WTC11 (cell line): ENCODE measurements around the gene AP3B2. TPM values are rescaled to one million over a fixed set of nuclear protein-coding genes. Genes with fewer than 3 reads are reported as not detected.

Source experiments
- ATAC-seq: fragments of 200-7000 bp; cut with Tn5 transposase; 2 replicates; pipeline ENCODE4 v1.10.0; 2021; ENCODE audit warnings: mild to moderate bottlenecking, moderate library complexity
- CTCF ChIA-PET: fragments of 300-600 bp; sonication (Branson Sonifier 250); formaldehyde crosslinking; loops from one replicate; lab custom pipeline; 2021; ENCODE audit warnings: antibody characterized with exemption; lab: Charles Lee
- POLR2A ChIA-PET: fragments of 350-600 bp; sonication (Branson Sonifier 250); formaldehyde crosslinking; loops from one replicate; lab custom pipeline; 2021; ENCODE audit warnings: antibody characterized with exemption; lab: Charles Lee
- DNase-seq: peaks from one replicate; pipeline ENCODE4 v3.0.0; 2021; ENCODE audit warnings: low spot score
- H3K27ac Mint-ChIP-seq: 2 replicates; pipeline ENCODE4 v1.8.0; 2021; ENCODE audit warnings: mixed read lengths
- H3K27me3 Mint-ChIP-seq: 2 replicates; pipeline ENCODE4 v1.8.0; 2021; ENCODE audit warnings: low read depth, mild to moderate bottlenecking, moderate library complexity, mixed read lengths
- H3K36me3 Mint-ChIP-seq: 2 replicates; pipeline ENCODE4 v1.8.0; 2021; ENCODE audit warnings: mixed read lengths
- H3K4me1 Mint-ChIP-seq: 2 replicates; pipeline ENCODE4 v1.8.0; 2022; ENCODE audit warnings: mixed read lengths
- H3K4me3 Mint-ChIP-seq: 2 replicates; pipeline ENCODE4 v1.8.0; 2021; ENCODE audit warnings: mild to moderate bottlenecking, moderate library complexity, mixed read lengths
- H3K9me3 Mint-ChIP-seq: 2 replicates; pipeline ENCODE4 v1.8.0; 2021; ENCODE audit warnings: mixed read lengths
- ARID4B ChIP-seq: sonication (generic); formaldehyde crosslinking; IDR thresholded peaks from 2 replicates; pipeline ENCODE4 v1.8.0; 2023; ENCODE audit warnings: missing genetic modification reagents, mild to moderate bottlenecking, borderline replicate concordance
- E2F5 ChIP-seq: sonication (generic); formaldehyde crosslinking; IDR thresholded peaks from 2 replicates; pipeline ENCODE4 v1.8.1; 2022; ENCODE audit warnings: mild to moderate bottlenecking, moderate library complexity, missing genetic modification reagents
- ESRRA ChIP-seq: sonication (generic); formaldehyde crosslinking; IDR thresholded peaks from 2 replicates; pipeline ENCODE4 v1.8.1; 2022; ENCODE audit warnings: mild to moderate bottlenecking, missing genetic modification reagents, borderline replicate concordance
- ETV6 ChIP-seq: sonication (generic); formaldehyde crosslinking; IDR thresholded peaks from 2 replicates; pipeline ENCODE4 v1.8.1; 2022; ENCODE audit warnings: mild to moderate bottlenecking, missing genetic modification reagents
- GABPB1 ChIP-seq: sonication (generic); formaldehyde crosslinking; IDR thresholded peaks from 2 replicates; pipeline ENCODE4 v1.8.1; 2023; ENCODE audit warnings: mild to moderate bottlenecking, missing genetic modification reagents
- IRF2 ChIP-seq: sonication (generic); formaldehyde crosslinking; IDR thresholded peaks from 2 replicates; pipeline ENCODE4 v1.8.0; 2022; ENCODE audit warnings: low read depth, missing genetic modification reagents, borderline replicate concordance
- KAT7 ChIP-seq: sonication (generic); formaldehyde crosslinking; IDR thresholded peaks from 2 replicates; pipeline ENCODE4 v1.8.1; 2023; ENCODE audit warnings: missing genetic modification reagents, mild to moderate bottlenecking, borderline replicate concordance
- NFYB ChIP-seq: sonication (generic); formaldehyde crosslinking; conservative IDR thresholded peaks from 2 replicates; pipeline ENCODE4 v1.8.0; 2022; ENCODE audit warnings: low read depth, missing genetic modification reagents
- TCF7 ChIP-seq: sonication (generic); formaldehyde crosslinking; IDR thresholded peaks from 2 replicates; pipeline ENCODE4 v1.8.0; 2022; ENCODE audit warnings: mild to moderate bottlenecking, low read depth, missing genetic modification reagents, moderate library complexity
- ZBTB21 ChIP-seq: sonication (generic); formaldehyde crosslinking; IDR thresholded peaks from 2 replicates; pipeline ENCODE4 v1.8.1; 2023; ENCODE audit warnings: mild to moderate bottlenecking, missing genetic modification reagents, borderline replicate concordance
- ZBTB43 ChIP-seq: sonication (generic); formaldehyde crosslinking; IDR thresholded peaks from 2 replicates; pipeline ENCODE4 v1.8.1; 2023; ENCODE audit warnings: mild to moderate bottlenecking, missing genetic modification reagents
- ZMAT4 ChIP-seq: fragments of 250-450 bp; sonication (Bioruptor Pico); IDR thresholded peaks from 2 replicates; pipeline ENCODE4 v1.9.0; 2021; ENCODE audit warnings: mild to moderate bottlenecking
- ZNF532 ChIP-seq: fragments of 250-450 bp; sonication (Bioruptor Pico); IDR thresholded peaks from 2 replicates; pipeline ENCODE4 v1.9.0; 2021; ENCODE audit warnings: mild to moderate bottlenecking, borderline replicate concordance
- total RNA-seq: library from RNA; stranded (reverse); gene quantifications from 3 replicates; pipeline ENCODE4 v1.2.3, GENCODE V29; 2021

Gene AP3B2
- total RNA-seq, 1 experiment from 2014 or later, result 17.7 TPM

GRCh38 chr15:82737975-82738374, 28.3 kb upstream of the AP3B2 start (continued):
- no peak for TF ChIP-seq E2F5 (CRISPR knock-in tag)
- TF ChIP-seq GABPB1 (CRISPR knock-in tag), result no peak
- no peak for TF ChIP-seq ESRRA (CRISPR knock-in tag)

- POLR2A ChIA-PET, result no interaction called here
- no peak overlapping the region for H3K27ac Mint-ChIP-seq
- H3K4me3 Mint-ChIP-seq, result no peak overlapping the region
- no peak for TF ChIP-seq ZMAT4 (CRISPR knock-in tag)
- TF ChIP-seq IRF2 (CRISPR knock-in tag), result no peak
- no peak for TF ChIP-seq NFYB (CRISPR knock-in tag)
- TF ChIP-seq ARID4B, result no peak
- no peak for TF ChIP-seq ZBTB21 (CRISPR knock-in tag)
- TF ChIP-seq ZNF532, result no peak
- no peak for TF ChIP-seq TCF7 (CRISPR knock-in tag)
- TF ChIP-seq KAT7 (CRISPR knock-in tag), result no peak
- no peak for TF ChIP-seq ETV6 (CRISPR knock-in tag)
- TF ChIP-seq ZBTB43 (CRISPR knock-in tag), result no peak
- H3K9me3 Mint-ChIP-seq, result no peaks in the 10 kb centered on the region
- H3K27me3 Mint-ChIP-seq, result no peaks in the 10 kb centered on the region
- no peaks in the 10 kb centered on the region for H3K4me1 Mint-ChIP-seq
- ATAC-seq (no peak), DNase-seq (no peak)
- H3K36me3 Mint-ChIP-seq, result no peaks in the 10 kb centered on the region
- CTCF ChIA-PET, result interaction anchor here (0.8 kb wide), 1 partner anchor 171 kb away, joined by 3 read pairs; no protein-coding TSS in a partner anchor
These were observed 21.9 kb upstream of the AP3B2 start for GRCh38 chr15:82731527-82731926.
